Measurements from ENCODE around the gene GRAMD1A.
A peak's percentile ranks its signal among the peaks of the same experiment; 100 is the strongest.
"Not testable (repeated sequence)": the region's sequence is repeated elsewhere in the genome, so short reads cannot be mapped to it uniquely, and the experiment has no call there.

GRAMD1A gene

GRCh38 chr19:35038623-35039512 lies 38.7 kb downstream of the GRAMD1A start:
- DNase-seq, result no peak

DNA sequence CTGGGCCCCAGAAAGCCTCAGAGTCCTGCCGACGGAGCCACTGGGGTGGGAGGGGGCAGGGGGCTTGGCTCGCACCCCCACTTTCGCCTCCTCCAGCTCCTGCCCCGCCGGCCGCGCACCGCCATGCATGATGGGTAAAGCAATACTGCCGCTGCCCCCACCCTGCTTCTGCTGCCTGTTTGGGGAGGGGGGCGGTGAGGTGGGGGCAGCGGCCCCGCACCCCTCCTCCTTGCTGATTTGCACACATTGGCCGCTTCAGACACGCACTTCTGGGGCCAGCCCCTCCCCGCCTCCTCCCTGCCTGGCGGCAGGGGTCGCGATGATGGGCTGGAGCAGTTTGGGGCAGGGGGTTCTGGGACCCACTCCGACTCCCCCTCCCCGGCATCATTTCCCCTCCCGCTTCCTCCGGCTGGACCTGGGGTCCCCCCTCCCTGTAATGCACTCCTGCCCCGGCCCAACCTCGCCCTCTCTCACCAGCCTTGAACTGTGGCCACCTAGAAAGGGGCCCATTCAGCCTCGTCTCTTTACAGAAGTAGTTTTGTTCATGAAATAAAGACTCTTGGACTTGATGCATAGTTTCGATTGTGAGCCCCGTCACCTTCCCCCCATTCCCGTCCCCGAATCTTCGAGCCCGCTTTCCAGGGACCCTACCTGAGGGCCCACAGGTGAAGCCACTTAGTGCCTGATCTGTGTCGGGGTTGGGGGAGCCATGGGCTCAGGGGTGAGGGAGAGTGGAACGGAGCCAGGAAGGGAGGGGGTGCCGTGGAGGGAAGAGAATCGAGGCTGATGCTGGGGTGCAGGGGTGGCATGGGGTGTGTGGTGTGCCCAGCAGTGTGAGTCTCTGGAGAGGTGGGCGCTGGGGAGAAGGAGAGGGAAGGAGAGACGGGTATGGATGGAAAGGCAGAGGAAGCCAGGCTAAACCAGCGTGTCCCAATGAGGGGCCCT lies 40.0 kb downstream of the GRAMD1A start:
- DNase-seq, result no peak

- no peak for DNase-seq
These were observed 40.9 kb downstream of the GRAMD1A start for GRCh38 chr19:35040826-35041547.

DNA sequence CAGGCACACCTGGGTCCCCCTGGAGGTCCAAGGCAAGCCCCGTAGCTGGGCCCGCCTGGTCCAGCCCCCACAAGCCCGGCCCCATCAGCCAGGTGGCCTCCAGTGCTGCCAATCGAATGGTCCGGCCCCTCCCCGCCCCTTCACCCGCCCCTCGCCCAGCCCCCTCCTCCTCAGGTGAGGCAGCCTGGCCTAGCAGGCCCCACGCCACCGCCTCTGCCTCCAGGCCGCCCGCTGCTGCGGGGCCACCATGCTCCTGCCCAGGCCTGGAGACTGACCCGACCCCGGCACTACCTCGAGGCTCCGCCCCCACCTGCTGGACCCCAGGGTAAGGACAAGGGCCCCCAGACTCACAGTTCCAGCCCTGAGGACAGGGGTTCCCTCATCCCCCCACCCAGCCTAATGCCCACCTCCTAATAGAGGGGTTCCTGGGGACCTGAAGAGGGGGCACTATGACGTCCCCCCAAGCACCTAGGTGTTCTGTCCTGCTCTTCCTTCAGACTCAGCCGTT lies 41.5 kb downstream of the GRAMD1A start, which contains the start of gene HPN:
Gene HPN, plus strand, starts transcription at position 174 of the 508 bp plus-strand sequence. CDS start 786 bp downstream, outside the sequence.
- DNase-seq, result no peak

DNA sequence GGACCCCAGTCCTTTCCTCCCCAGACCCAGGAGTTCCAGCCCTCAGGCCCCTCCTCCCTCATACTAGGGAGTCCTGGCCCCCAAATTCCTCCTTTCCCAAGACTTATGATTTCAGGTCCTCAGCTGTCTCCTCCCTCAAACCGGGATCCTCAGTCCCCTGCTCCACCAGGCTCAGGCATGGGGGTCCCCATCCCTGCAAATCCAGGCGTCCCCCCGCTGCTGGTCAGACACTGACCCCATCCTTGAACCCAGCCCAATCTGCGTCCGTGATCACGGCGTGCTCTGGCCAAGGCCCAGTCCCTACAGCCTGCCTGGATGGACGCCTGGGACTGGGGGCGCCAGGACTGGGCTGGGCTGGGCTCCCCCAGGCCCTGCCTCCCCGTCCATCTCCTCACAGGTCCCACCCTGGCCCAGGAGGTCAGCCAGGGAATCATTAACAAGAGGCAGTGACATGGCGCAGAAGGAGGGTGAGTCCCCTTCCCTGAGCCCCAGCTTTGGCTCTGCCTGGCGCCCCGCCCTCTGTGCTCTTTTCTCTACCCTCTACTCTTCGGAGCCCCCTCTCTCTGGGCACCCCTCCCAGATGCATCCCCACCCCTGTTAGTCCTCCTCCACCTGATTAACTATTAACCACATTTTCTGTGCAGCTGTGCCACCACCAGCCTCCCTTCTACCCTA lies 42.1 kb downstream of the GRAMD1A start:
- no peak for DNase-seq

- DNase-seq, result no peak
These were observed 43.0 kb downstream of the GRAMD1A start for GRCh38 chr19:35042954-35043604.

DNA sequence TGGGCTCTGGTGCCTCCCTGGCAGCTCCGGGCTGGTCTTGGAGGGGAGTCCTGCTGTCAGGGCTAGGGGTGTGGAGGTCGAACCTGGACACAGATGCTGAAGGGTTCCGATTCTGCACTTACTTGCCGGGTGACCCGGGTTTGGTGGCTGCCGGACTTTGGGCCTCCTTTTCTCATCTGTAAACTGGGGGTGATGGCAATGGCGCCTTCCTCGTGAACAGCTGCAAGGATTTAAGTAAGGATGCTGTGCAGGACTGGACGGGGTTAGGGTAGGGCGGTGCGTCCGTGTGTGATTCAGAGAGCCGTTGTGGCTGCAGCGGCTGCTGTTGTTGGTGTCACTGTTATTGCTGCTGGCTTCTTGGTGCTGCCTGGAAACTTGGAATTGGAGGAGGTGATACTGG lies 43.8 kb downstream of the GRAMD1A start:
- no peak for DNase-seq

DNA sequence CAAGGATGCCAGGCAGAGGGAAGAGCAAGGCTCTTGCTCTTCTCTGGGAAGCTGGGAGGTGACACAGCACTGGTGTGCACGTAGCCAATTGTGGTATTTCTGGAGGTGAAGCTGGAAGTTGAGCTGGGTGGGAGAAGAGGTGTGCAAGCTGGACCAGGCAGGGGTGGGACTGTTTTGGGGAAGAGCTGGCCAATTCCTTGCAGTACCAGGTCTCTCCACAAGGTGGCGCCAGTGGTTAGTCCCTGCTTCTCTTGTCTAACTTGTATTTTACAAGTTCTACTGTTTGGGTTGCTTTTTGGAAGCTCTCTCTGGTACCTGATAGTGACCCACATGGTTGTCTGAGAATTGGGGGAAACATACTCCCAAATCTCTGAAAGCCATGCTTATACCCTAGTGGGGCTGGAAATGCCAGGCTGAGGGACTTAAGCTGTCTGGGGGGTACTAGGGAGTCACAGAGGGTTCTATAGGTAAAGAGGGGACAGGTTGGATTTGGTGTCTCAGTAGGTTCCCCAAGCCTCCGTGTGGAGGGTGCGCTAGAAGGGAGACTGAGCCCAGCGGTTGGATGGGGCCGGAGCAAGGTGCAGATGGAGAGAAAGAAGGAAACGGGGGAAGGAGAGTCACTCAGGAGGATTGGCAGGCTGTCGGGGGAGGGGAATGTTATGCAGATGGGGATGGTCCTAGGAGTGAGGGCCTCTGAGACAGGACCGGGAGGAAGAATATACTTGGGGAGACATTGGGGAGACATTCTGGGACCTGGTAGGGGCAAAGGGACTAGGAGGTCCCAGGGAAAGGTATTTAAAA lies 44.4 kb downstream of the GRAMD1A start:
- peak; percentile 16 for DNase-seq

- DNase-seq, result no peak
These were observed 45.7 kb downstream of the GRAMD1A start for GRCh38 chr19:35045667-35046300.

- no peak for DNase-seq
These were observed 46.3 kb downstream of the GRAMD1A start for GRCh38 chr19:35046461-35046860.

DNA sequence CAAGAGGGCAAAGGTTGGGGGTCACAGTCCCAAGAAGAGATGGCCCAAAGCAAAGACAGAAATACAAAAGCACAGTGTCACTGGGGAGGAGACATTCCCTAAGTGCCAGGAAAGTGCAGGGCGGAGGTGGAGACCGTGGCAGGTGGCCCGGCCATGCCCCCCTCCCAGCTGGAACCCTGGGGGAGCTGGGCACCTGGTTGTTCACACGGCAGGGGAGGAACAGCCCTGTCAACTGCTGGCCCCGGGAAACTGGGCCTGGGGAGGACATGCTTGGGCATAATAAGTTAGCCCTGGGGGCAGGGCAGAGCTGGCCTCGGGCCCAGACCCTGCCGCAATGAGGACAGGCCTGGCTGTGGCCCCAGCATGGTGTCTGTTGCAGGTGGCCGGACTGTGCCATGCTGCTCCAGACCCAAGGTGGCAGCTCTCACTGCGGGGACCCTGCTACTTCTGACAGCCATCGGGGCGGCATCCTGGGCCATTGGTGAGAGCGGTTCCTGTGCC lies 48.8 kb downstream of the GRAMD1A start:
- DNase-seq, result no peak

DNA sequence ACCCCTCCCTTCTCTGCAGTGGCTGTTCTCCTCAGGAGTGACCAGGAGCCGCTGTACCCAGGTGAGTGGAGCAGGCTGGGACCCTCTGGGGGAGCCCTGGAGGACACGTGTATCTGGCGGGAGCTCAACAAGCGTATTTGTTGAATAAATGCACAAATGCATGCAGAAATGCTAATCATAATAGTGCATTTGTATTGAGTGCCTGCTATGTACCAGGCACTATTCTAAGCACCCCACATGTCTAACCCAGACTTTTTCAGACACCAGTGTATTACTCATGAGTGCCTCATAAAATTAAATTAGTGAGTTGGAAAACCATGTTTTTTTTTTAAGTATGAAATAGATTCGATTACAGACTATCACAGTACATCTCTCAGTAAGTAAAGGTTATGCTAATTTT lies 49.3 kb downstream of the GRAMD1A start:
- no peak for DNase-seq

- not testable (repeated sequence) for DNase-seq
These were observed 50.5 kb downstream of the GRAMD1A start for GRCh38 chr19:35050662-35051061.

GRCh38 chr19:35051268-35051667 lies 51.1 kb downstream of the GRAMD1A start:
- not testable (repeated sequence) for DNase-seq

DNA sequence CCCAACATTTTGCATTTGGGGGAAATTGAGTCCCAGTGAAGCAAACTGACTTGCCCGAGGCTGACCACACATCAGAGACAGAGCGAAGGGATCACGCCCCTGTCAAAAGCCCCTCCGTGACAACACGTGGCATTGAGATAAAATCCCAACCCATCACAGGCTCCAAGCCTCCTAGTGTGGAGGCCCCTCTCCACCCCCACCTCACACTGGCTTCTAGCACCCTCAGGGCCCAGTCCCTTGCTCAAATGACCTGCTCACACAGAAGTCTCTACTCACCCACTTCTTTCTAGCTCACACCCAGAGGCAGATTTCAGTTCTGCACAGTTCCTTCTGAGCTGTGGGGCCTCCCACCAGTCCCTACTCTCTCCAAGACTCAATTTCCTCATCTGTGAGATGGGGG lies 51.7 kb downstream of the GRAMD1A start:
- DNase-seq, result no peak

- no peak for DNase-seq
These were observed 52.6 kb downstream of the GRAMD1A start for GRCh38 chr19:35052599-35053190.

DNA sequence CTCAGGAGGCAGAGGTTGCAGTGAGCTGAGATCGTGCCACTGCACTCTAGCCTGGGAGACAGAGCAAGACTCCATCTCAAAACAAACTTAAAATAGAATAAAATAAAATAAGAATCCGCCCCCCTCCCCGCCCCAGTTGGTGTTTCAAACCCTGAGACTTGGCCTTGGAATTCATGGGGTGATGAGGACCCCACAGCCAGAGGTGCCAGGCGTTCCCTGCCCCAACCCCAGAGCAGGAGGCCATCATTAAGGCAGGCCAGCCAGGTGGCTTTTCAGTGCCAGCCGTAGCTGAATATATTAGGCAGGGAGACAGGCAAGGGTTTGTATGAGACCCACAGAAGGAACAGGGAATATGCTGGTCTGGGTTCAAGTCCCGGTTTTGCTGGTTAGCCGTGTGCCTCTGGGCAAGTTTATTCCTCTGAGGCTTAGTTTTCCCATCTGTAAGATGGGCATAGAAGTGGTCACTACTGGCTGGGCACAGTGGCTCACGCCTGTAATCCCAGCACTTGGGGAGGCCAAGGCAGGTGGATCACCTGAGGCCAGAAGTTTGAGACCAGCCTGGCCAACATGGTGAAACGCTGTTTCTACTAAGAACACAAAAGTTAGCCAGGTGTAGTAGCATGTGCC lies 53.7 kb downstream of the GRAMD1A start:
- no peak for DNase-seq

DNA sequence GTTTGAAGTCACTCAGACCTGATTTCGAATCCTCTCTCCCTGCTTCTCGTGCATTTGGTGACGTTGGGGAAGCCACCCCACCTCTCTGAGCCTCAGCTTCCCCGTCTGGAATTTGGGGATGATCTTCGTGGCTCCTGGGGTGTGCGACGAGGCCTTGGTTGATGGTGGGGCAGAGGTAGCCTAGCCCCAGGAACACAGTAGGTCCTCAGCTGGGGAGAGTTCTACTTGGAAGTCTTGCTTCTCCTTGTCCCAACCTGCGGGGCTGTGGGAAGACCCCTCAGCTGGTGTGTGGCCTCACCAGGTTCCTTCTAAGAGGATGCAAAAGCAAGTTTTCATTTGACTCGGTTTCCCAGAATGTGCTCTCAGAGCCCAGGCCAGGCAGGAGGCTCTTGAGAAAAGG lies 54.5 kb downstream of the GRAMD1A start:
- DNase-seq, result no peak

- DNase-seq, result no peak
These were observed 55.6 kb downstream of the GRAMD1A start for GRCh38 chr19:35055715-35056179.

All from NCI-H226 (cell line).